ENCODE data around the gene ETV7.
"Not testable (repeated sequence)": the region's sequence is repeated elsewhere in the genome, so short reads cannot be mapped to it uniquely, and the experiment has no call there.

The ETV7 gene

GRCh38 chr6:36382976-36383375 is 4.5 kb downstream of the ETV7 start:
- DNase-seq = no peak

GRCh38 chr6:36381502-36382389 is 5.7 kb downstream of the ETV7 start:
- no peak for DNase-seq

GRCh38 chr6:36380166-36380565 is 7.3 kb downstream of the ETV7 start:
- DNase-seq = no peak

- DNase-seq = no peak
Observed at GRCh38 chr6:36378936-36379335, 8.5 kb downstream of the ETV7 start.

- no peak for DNase-seq
Observed at GRCh38 chr6:36378243-36378920, 9.1 kb downstream of the ETV7 start.

GRCh38 chr6:36377594-36377993 is 9.9 kb downstream of the ETV7 start:
- DNase-seq = no peak

- DNase-seq = no peak
Observed at GRCh38 chr6:36376742-36377141, 10.7 kb downstream of the ETV7 start.

GRCh38 chr6:36376183-36376582 is 11.3 kb downstream of the ETV7 start:
- DNase-seq = no peak

GRCh38 chr6:36375644-36376155 is 11.8 kb downstream of the ETV7 start:
- DNase-seq = no peak

GRCh38 chr6:36374972-36375371 is 12.5 kb downstream of the ETV7 start:
- no peak for DNase-seq

- no peak for DNase-seq
Observed at GRCh38 chr6:36374194-36374593, 13.3 kb downstream of the ETV7 start.

GRCh38 chr6:36373368-36374019 is 14.0 kb downstream of the ETV7 start:
- no peak for DNase-seq

GRCh38 chr6:36372088-36372487 is 15.4 kb downstream of the ETV7 start:
- no peak for DNase-seq

- DNase-seq = no peak
Observed at GRCh38 chr6:36371211-36371610, 16.3 kb downstream of the ETV7 start.

GRCh38 chr6:36370638-36371037 is 16.8 kb downstream of the ETV7 start:
- no peak for DNase-seq

GRCh38 chr6:36368921-36369865 is 18.3 kb downstream of the ETV7 start:
- no peak for DNase-seq

- DNase-seq = no peak
Observed at GRCh38 chr6:36368421-36368820, 19.0 kb downstream of the ETV7 start.

- DNase-seq = no peak
Observed at GRCh38 chr6:36367743-36368142, 19.7 kb downstream of the ETV7 start.

GRCh38 chr6:36364669-36365479 is 22.6 kb downstream of the ETV7 start:
- DNase-seq = no peak

GRCh38 chr6:36364061-36364635 is 23.3 kb downstream of the ETV7 start:
- DNase-seq = not testable (repeated sequence)

- not testable (repeated sequence) for DNase-seq
Observed at GRCh38 chr6:36363371-36363752, 24.1 kb downstream of the ETV7 start.
